GM21717 (cell line): Measurements from ENCODE around the gene AKR1B1.

ENCODE experiments used
- ATAC-seq: cut with Tn5 transposase; IDR thresholded peaks from one replicate; pipeline ENCODE4 v1.9.1; 2021; ENCODE audit warnings: mild to moderate bottlenecking, moderate library complexity; ENCODE audit not compliant: unreplicated experiment

The AKR1B1 gene

DNA sequence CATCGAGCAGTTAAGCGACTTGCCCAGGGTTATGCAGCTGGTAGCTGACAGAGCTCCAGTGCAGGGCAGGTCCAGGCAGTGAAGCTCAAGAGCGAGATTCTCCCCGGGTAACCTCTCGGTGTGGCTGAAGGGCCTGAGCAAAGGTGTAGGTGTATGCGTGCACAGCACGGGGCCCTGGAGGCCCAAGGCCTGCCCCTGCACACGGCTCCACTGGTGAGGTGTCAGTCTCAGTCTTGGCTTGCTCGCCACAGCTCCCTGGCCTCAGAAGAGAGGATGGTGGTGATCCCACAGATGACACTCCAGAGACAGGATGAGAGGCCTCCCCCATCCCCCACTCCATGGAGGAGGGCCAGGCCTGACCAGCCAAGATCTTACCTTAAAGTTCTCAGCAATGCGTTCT is 12.0 kb downstream of the AKR1B1 start:
- ATAC-seq, result no peak

DNA sequence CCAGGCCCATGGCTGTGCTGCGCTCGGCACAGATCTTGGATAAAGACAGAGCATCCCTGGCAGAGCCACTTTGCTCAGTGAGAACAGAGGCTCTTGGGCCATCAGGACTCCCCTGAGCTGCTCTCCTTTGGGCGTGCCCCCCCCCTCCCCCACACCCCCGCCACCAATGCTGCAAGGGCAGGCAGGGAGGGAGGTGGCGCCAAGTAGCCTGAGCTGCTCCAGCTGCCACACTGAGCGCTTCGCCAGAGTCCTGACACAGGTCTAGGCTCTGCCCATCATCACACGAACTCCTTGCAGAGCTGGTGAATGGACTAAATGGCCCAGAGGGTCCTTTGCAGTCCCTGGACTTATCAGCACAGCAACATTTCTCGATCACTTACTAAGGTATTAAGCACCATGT is 12.5 kb downstream of the AKR1B1 start:
- ATAC-seq, result no peak

DNA sequence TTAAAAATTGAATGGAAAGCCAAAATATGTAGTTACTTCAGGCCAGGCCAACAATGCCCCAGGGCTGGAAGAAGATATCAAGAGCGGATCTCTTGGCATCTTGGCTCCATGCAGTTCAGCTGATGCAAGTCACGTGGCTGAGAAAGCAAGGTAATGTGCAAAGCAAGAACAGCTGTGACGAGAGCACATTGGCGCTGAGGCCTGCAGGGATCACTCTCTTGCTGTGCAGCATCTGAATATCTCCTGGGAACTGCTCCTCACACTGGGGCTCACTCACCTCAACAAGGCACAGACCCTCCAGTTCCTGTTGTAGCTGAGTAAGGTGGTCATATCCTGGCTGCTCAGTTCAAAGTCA is 14.0 kb downstream of the AKR1B1 start:
- ATAC-seq, result no peak

DNA sequence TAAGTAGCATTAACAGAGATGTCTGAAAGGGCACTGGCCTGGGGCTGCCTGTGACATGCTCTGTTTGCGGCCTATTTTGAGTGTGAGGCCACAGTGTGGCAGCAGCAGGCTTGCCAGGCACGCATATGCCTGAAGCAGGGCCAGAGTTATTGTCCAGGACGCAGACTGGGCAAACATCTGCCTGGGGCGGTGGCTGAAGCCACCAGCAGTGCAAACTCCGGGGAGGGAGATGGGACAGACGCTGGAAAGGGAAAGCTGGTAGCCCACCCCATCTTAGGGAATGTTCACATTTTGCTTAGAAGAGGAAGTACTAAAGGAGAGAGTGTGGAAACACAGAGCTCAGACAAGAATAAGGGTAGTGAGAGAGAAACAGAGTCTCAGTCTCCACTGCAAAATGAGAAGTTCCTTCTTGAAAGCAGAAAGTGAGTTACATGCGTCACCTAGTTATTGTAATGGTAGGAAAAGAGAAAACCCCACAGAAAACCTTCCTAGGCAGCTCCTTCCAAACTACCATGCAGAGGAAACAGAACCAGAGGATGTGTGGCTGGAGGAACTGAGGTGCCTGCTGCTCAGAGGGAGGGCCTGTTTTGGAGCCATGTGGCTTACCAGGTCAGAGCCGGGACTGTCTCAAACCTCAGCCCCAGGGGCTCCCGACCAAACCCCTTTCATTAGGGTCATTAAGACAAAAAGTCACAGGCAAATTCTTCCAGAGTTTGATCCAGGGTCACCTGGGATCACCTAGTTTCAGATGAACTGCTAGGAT is 14.5 kb downstream of the AKR1B1 start:
- no peak for ATAC-seq

DNA sequence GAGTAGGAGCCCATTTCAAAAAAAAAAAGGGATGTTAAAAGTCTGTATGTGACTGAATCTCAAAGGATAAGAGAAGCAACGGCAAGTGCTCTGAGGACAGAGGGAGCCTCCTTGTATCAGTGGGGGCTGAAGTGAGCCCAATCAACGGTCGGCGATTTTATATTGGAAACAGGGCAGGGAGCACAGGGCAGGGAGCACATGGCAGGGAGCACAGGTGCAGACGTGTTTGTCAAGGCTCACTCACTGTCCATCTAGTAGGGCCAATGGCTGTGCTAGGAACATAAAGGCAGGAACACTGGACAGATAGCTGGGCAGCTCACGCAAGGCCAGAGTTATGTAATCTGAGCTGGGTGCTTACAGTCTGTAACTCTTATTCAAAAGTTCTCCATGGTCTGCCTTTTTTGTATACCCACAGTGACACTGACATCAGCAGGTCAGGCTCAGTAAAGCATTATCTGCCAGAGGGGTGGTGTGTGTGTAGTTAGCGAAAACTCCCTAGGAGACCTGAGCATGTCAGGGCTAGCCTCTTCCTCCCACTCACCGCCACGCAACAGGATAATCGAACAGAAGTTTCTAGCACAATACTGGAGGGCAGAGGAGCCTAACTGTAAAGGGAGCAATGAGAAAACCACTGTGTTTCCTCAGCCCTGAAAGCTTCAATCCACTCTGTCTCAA is 15.4 kb downstream of the AKR1B1 start:
- no peak for ATAC-seq

DNA sequence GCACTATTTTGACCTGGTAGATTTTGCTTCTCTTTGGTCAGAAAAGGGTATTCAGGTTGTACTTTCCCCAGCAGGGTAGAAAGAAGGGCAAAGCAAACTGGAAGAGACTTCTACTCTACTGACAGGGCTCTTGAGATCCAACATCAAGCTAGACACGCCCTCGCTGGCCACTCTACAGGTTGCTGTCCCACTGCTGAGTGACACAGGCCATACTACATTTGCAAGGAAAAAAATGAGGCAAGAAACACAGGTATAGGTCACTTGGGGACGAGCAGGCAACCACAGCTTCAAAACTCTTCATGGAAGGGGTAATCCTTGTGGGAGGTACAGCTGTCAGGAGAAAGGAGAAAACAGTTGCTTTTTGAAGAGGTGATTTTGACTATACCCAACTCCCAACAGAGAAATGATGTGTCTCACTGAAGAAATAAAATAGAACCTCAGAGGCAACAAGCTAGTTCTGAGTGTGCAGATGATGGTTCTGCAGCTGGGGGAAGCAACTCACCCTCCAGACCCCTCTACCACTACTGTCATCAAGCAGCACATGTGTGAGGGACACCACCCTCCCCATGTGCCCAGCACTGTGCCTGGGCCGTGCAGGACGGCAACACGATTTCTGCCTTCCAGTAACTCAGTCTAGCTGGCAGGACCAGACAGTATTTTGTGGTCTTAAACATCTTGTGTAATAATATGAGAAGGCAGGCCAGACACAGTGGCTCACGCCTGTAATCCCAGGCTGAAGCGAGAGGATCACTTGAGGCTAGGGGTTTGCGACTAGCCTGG is 16.3 kb downstream of the AKR1B1 start:
- ATAC-seq, result no peak

DNA sequence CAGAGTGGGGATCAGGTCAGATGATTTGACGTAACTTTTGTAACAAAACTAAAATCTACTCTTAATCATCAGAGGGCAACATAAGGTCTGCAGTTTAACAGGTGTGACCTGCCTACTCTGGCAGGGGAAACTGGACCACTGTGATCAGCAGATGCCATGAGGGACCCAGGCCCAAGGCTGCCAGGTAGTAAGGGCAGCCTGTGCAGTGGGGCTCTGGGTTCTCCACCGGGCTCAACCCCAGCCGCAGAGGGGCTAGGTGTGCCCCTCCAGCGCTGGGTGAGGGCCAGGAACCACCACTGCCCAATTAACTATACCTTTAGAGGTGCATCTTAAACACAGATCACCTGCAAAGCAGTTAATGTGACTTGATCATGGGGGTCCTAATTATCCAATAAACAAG is 17.6 kb downstream of the AKR1B1 start:
- ATAC-seq, result no peak

DNA sequence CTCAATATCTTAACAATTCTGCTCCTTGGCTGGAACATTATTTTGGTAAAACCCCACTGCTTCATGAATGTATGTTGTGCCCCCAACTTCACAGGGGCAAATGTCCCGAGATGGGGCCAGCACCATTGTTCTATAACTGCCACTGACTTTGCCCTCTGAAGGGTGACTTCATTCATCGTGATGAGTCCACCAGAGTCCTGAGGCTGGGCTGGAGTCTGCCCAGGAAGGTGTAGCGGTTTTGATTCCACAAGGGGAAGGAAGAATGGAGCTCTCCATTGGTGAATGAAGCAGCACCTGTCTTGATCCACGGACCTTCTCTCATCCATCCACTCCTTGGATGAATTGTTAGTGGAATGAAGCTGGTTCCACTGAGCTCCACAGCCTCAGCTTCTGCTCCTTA is 18.4 kb downstream of the AKR1B1 start:
- ATAC-seq, result no peak

DNA sequence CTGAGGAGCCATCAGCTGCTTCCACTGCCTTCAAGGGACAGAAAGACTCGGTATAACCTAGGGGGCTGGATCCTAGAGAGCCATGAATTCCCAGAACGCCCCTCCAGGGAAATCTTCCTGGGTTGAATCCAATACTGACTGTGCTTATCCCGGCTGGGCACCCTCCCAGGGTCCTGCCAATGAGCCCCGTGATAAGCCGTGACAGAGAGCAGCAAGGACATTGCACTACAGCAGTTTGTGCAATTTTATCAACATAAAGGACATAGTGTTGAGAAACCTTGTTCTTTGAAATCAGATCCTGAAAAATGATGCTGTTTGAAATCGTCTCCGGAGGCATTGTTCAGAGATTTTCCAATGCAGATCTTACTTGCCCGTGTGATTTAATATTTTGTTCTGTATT is 18.8 kb downstream of the AKR1B1 start:
- ATAC-seq, result no peak

DNA sequence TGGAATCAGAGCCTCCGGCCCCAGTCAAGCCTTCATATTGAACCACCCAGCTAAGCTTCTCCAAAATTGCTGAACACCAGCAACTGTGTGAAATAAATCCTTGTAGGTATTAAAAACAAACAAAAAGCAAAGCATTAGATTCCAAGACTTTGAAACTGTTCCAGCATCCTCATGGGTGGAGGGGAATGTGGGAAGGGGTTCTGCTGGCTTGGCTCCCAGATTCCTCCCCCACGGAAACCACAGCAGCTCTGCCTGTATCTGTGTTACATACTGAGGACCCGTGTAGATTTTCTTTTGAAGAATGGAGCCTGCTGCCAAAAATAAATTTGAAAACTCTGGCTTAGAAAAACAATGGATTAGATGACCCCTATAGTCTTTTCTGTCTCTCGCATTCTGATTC is 20.0 kb downstream of the AKR1B1 start:
- no peak for ATAC-seq

DNA sequence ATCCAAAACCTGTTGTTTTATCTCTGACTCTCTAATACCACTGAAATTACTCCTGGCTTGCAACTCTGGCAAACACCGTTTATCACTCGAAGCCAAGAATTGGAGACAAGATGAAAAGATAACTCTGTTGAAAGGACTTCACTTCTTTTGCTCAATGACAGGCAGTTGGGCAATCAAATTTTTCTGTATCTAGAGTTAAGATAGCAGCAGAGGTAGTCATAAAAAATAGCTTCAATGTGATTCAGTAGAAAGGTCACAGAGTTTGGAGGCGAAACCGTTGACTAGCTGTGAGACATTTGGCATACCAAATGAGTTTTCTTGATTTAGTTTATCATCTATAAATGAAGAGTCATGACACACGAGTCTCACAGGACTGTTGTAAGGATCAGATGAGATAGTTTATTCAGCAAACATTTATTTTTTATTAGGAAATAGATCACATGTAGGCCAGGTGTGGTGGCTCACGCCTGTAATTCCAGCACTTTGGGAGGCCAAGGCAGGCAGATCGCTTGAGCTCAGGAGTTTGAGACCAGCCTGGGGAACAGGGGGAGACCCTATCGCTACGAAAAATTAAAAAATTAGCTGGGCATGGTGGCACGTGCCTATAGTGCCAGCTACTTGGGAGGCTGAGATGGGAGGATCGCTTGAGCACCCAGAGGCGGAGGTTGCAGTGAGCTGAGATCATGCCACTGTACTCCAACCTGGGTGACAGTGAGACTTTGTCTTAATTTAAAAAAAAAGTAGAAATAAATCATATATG is 23.6 kb downstream of the AKR1B1 start:
- no peak for ATAC-seq

DNA sequence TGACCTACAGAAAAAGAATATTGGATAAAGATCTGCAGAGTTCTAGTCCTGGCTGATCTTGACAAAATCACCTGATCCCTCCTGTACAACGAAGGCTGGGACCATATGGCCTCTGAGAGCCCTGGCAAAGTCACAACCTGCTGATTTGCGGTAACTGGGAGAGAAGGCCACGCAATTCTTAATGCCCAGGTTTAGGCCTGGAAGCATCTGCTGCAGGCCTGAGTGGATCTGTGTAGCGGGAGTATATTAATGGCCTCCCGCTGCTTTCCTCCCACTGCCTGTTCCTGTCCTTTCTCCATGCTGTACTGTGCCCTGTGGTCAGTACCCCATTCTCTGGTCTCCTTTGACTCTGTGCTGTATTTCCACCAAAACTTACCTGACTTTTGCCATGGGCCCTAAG is 24.2 kb downstream of the AKR1B1 start:
- no peak for ATAC-seq

DNA sequence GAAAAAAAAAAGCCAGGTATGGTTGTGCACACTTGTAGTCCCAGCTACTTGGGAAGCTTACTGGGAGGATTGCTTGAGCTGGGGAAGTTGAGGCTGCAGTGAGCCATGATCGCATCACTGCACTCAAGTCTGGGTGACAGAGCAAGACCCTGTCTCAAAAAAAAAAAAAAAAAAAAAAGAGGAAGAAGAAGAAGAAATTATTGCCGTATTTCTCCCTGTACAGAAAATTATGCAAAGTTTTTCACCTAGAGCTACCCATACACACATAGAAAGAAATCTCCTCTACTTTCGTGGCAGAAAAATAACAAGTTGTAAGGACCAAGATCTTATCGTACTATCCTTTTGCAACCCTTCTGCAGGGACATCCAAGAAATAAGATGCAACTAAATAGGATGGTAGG is 25.5 kb downstream of the AKR1B1 start:
- no peak for ATAC-seq

DNA sequence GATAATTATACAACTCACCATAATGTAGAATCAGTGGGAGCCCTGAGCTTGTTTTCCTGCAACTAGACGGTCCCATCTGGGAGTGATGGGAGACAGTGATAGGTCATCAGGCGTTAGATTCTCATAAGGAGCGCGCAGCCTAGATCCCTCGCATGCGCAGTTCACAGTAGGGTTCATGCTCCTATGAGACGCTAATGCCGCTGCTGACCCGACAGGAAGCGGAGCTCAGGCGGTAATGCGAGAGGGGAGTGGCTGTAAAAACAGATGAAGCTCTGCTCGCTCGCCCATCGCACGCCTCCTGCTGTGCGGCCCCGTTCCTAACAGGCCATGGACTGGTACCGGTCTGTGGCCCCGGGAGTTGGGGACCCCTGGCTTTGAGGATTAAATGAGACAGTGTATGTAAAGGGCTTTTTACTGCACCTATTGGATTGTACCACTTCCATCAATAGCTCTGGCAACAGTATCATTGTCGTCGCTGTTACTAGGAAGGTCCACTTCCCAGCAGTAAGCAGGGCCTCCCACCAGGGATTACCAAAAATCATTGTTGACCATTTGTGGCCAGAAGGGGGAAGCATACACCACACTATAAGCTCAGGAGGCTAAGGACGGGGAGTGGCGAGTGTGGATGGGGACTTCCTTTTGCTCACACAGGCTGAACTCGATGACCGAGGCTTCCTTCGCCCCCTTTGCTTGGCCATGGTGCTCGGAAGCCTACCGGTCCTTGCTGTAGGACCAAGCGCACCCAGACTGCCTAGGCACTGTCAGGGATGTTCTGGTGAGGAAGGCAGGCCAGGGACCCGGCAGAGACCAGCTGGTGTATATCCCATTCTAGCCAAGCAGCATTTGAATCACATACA is 26.4 kb downstream of the AKR1B1 start:
- ATAC-seq, result peak; percentile 95

DNA sequence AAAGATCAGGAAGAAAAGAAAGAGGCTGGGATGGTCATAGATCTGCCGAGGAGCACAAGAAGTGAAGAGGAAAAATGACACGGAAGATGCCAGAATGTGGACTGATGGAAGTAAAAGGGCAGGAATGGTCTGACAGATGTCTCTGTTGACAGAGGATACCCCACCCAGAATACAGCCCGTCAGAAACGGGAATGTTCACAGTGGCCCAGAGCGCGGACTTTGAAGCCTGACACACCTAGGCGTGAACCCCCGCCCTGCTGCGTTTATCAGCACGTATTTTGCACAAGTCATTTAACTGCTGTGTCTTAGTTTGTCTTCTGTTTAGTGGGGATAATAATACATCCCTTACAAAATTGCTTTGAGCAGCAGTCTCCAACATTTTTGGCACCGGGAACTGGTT is 27.1 kb downstream of the AKR1B1 start:
- ATAC-seq, result no peak

DNA sequence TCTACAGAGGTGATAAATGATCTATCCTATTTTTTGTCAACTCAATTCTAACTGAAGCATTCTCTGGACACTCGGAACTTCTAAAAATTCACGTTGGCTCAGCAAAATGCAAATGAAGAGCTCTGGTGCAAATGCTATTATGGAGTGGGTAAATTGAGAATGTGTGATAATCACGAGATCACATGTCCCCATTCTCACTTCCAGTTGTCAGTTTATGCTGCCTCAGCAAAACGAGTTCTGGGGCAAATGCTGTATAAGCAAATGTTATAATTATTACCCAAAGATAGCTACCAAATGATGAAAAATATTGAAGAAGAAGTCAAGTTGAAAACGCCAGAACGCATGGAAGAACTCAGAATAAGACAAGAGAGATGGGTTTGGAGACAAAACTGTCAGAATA is 29.4 kb downstream of the AKR1B1 start:
- no peak for ATAC-seq

DNA sequence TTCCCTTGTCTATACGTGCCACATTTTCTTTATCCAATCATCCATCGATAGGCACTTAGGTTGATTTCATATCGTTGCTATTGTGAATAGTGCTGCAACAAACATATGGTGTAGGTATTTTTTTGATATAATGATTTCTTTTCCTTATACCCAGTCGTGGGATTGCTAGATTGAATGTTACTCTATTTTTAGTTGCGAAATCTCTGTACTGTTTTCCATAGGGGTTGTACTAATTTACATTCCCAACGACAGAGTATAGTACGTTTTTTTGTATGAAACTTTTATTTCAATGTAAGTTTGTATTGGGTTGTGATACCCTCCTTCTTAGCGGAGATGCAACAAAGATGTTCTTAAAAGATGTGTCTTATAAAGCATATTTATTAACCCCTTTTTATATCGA is 30.0 kb downstream of the AKR1B1 start:
- ATAC-seq, result no peak

DNA sequence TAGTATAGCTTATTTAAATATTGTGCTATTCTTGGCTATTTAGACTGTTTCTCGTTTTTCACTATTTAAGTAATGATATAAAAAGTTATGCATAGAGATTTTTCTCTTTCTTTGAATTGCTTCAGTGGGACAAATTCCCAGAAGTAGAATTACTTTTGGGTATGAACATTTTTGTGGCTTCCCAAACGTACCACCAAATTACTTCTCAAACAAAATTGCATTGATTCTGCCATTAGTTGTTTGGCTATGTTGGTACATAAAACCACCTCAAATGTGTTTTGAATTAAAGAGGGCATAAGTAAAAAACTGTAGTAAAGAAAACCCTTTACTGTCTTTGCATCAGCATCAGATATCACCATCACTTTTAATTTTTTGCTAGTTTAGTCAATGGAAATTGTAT is 31.0 kb downstream of the AKR1B1 start:
- ATAC-seq, result no peak

DNA sequence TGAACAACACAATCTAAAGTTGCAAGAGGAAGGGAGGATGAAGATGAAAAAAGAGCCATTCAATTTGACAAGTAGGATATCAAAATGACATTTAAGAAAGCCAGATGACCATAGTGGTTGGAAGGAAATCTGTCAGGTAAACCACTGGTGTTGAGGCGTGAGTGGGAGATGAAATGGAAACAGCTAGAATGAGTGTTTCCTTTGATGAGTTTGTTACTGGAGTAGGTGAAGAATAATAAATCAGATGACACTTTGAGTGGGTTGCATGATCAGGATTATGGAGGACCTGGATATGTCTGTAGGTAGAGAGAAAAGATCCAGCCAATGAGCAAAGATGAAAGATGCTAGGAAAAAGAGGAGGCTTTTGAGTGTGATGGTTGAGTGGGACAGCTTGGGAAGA is 33.1 kb downstream of the AKR1B1 start:
- no peak for ATAC-seq

DNA sequence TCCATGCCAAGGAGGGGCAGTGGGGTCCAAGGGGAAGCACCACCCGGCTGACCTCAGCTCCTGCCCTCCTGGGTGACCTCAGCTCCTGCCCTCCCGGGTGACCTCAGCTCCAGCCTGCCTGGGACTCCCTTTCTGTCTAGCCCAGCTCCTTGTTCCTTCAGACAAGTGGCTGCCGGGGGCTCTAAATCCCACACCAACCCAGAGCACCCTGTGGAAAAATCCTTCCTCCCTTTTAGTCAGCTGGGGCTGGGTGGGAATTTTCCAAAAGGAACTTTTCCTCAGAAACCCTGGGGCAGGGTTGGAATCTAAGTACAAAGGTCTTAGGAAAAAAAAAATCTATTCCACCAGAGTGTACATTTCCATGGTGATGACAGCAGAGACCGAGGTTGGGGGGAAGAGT is 36.3 kb downstream of the AKR1B1 start:
- no peak for ATAC-seq
